GM12878 (cell line): ENCODE measurements around the gene MGARP. TPM values are rescaled to one million over a fixed set of nuclear protein-coding genes. Genes with fewer than 3 reads are reported as not detected.

Experiments used
- BCLAF1 ChIP-seq: fragments of 450-650 bp; IDR thresholded peaks from 2 replicates; pipeline ENCODE4 v1.6.1; 2017; ENCODE audit warnings: antibody characterized with exemption, mild to moderate bottlenecking, moderate library complexity
- CTCF ChIP-seq, 3 experiments: IDR thresholded peaks in 2 of 3; conservative IDR thresholded peaks in 1 of 3; 2 replicates each; pipeline ENCODE4 v1.5.1; 2011; ENCODE audit warnings: low read depth in 3 of 3, low read length in 3 of 3, mild to moderate bottlenecking in 3 of 3, control low read depth in 2 of 3, moderate library complexity in 2 of 3, inconsistent platforms in 1 of 3, mixed read lengths in 1 of 3; ENCODE audit not compliant: control insufficient read depth in 2 of 3, insufficient read depth in 1 of 3; ENCODE audit errors: extremely low read depth in 1 of 3
- ELK1 ChIP-seq: IDR thresholded peaks from 2 replicates; pipeline ENCODE4 v1.6.1; 2012; ENCODE audit warnings: low read depth, low read length, improper control_type of control experiment
- FOXK2 ChIP-seq: fragments of 450-650 bp; IDR thresholded peaks from 2 replicates; pipeline ENCODE4 v1.6.1; 2017; ENCODE audit warnings: mild to moderate bottlenecking, moderate library complexity
- HDAC6 ChIP-seq: fragments of 200-600 bp; sonication (generic); IDR thresholded peaks from one replicate; pipeline ENCODE4 v1.8.0; 2017; ENCODE audit warnings: antibody characterized with exemption; ENCODE audit not compliant: unreplicated experiment
- KDM1A ChIP-seq: fragments of 200-600 bp; sonication (generic); IDR thresholded peaks from 2 replicates; pipeline ENCODE4 v1.6.1; 2016; ENCODE audit warnings: borderline replicate concordance
- NFIC ChIP-seq: IDR thresholded peaks from 2 replicates; pipeline ENCODE4 v1.6.1; 2012; ENCODE audit warnings: low read depth, mild to moderate bottlenecking, inconsistent platforms, low read length, moderate library complexity
- NR2F1 ChIP-seq: fragments of 450-650 bp; conservative IDR thresholded peaks from 2 replicates; pipeline ENCODE4 v1.6.1; 2017; ENCODE audit warnings: mild to moderate bottlenecking
- NRF1 ChIP-seq: conservative IDR thresholded peaks from 2 replicates; pipeline ENCODE4 v1.6.1; 2011; ENCODE audit warnings: mild to moderate bottlenecking, low read depth, low read length, improper control_type of control experiment
- REST ChIP-seq: IDR thresholded peaks from 2 replicates; pipeline ENCODE4 v1.6.1; 2012; ENCODE audit warnings: mild to moderate bottlenecking, low read depth, low read length
- STAT3 ChIP-seq: IDR thresholded peaks from 2 replicates; pipeline ENCODE4 v1.6.1; 2011; ENCODE audit warnings: low read depth, low read length, improper control_type of control experiment
- SUPT20H ChIP-seq: IDR thresholded peaks from 2 replicates; pipeline ENCODE4 v1.6.1; 2011; ENCODE audit warnings: low read depth, mild to moderate bottlenecking, low read length, moderate library complexity, borderline replicate concordance; ENCODE audit not compliant: control insufficient read depth
- SUZ12 ChIP-seq: fragments of 200-600 bp; sonication (generic); IDR thresholded peaks from one replicate; pipeline ENCODE4 v1.6.1; 2018; ENCODE audit warnings: antibody characterized with exemption, mild to moderate bottlenecking; ENCODE audit not compliant: unreplicated experiment
- TAF1 ChIP-seq: IDR thresholded peaks from 2 replicates; pipeline ENCODE4 v1.6.1; 2011; ENCODE audit warnings: mild to moderate bottlenecking, low read depth, low read length, borderline replicate concordance
- USF2 ChIP-seq: IDR thresholded peaks from 2 replicates; pipeline ENCODE4 v1.6.1; 2011; ENCODE audit warnings: low read depth, low read length, improper control_type of control experiment, borderline replicate concordance
- WRNIP1 ChIP-seq: IDR thresholded peaks from 2 replicates; pipeline ENCODE4 v1.6.1; 2011; ENCODE audit warnings: low read depth, low read length, improper control_type of control experiment, borderline replicate concordance
- ZNF274 ChIP-seq: IDR thresholded peaks from one replicate; pipeline ENCODE4 v1.8.0; 2011; ENCODE audit not compliant: insufficient read length, insufficient read depth
- polyA plus RNA-seq, 11 experiments: library from polyadenylated mRNA; depleted of rRNA in 4 of 11; unstranded in 6 of 11; stranded (reverse) in 5 of 11; fragments of >200 nt; fragmentation: Nextera tagmentation in 4 of 11; fragmentation: Illumina TruSeq in 1 of 11; extraction: Ambion mirVana in 4 of 11; extraction: Trizol in 1 of 11; gene quantifications; 1 replicate in 1 of 11; 2 replicates in 10 of 11; pipeline versions ENCODE4 v1.2.1 to v1.2.3, GENCODE V29; 2011 to 2016; ENCODE audit warnings: inconsistent platforms in 2 of 11, missing spikeins in 2 of 11, low read depth in 1 of 11
- total RNA-seq, 4 experiments: library from RNA; depleted of rRNA in 3 of 4; stranded (reverse); fragments of >200 nt in 3 of 4; fragmentation: Illumina TruSeq in 1 of 4; extraction: Trizol in 1 of 4; gene quantifications; 2 replicates each; pipeline versions ENCODE4 v1.2.1 to v1.2.3, GENCODE V29; 2013 to 2021

MGARP gene
- total and polyA plus RNA-seq, 10 of the 15 experiments (the other 5 are each of a cell fraction or from before 2014, with no cell fraction given): 0.04 to 0.23 (median 0.08) TPM; not detected in 7

GRCh38 chr4:139266583-139267257 lies 13.3 kb downstream of the MGARP start (continued):
- TF ChIP-seq SUPT20H: no peak
- no peak for TF ChIP-seq KDM1A
- TF ChIP-seq USF2: peak; percentile 92
- TF ChIP-seq WRNIP1: no peak
- TF ChIP-seq CTCF (IDR thresholded peaks at IDR 0.05 in 2 of 3, conservative IDR thresholded peaks at IDR 0.05 in 1 of 3; ENCODE audit: control insufficient read depth in 2 of 3, extremely low read depth in 1 of 3, insufficient read depth in 1 of 3, low read depth in 3 of 3, low read length in 3 of 3): no peak
- TF ChIP-seq BCLAF1: no peak
- no peak for TF ChIP-seq NRF1
- TF ChIP-seq TAF1: peak; percentile 72; the same call in 1 of the 2 replicates
- peak; percentile 71; the same call in 1 of the 2 replicates for TF ChIP-seq STAT3
- TF ChIP-seq FOXK2: no peak
- TF ChIP-seq REST: 0 out of 2 replicates have a peak, but pooled peaks have one; percentile 38
- no peak for TF ChIP-seq HDAC6
- no peak for TF ChIP-seq ZNF274
- no peak for TF ChIP-seq ELK1
- TF ChIP-seq SUZ12: no peak
- peak; percentile 98 for TF ChIP-seq NFIC
- TF ChIP-seq NR2F1: peak; percentile 100
